ENCODE measurements around the gene SHISA2.

The SHISA2 gene

GRCh38 chr13:26017196-26017921, 34.5 kb downstream of the SHISA2 start:
- DNase-seq (ENCODE audit: low read depth): no peak

DNA sequence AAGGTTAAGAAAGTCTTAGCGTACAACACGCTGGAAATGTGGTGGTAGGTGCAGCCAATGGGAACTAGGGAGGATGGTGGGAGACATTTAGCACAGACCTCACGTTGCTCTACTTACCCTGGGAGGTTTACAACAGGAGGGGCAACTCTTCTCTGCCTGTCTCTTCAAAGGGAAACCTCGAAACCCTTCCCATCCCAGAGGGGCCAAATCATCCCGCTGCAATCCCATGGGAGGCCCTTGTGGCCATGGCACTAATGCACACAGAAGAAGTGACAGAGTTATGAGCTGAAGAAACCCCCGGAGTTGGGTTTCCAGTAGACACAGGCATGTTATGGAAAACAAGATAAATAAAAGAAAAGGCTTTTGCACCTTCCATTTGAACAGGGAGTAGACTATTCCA, 35.6 kb downstream of the SHISA2 start:
- no peak for DNase-seq (ENCODE audit: low read depth)

- DNase-seq (ENCODE audit: low read depth): no peak
These were observed 36.3 kb downstream of the SHISA2 start for GRCh38 chr13:26015271-26016125.

DNA sequence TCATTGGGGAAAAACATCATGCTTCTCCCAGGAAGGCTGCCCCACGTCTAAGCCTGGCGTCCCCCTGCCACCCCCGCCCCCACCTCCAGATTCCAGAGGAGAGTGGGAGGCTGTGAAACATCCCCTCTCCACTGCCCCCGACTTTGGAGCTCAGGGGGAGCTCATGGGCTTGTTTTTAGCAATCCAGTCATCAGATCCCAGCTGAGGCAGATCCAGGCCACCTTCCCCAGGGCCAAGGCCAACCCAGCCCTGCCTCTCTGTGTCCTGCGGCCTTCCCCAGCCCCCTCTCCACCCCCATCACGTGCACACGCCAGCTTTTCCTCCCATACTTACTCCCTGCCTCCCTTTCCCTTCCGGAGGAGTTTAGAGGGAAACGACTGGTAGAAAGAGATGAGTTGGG, 38.8 kb downstream of the SHISA2 start:
- DNase-seq (ENCODE audit: low read depth): no peak

DNA sequence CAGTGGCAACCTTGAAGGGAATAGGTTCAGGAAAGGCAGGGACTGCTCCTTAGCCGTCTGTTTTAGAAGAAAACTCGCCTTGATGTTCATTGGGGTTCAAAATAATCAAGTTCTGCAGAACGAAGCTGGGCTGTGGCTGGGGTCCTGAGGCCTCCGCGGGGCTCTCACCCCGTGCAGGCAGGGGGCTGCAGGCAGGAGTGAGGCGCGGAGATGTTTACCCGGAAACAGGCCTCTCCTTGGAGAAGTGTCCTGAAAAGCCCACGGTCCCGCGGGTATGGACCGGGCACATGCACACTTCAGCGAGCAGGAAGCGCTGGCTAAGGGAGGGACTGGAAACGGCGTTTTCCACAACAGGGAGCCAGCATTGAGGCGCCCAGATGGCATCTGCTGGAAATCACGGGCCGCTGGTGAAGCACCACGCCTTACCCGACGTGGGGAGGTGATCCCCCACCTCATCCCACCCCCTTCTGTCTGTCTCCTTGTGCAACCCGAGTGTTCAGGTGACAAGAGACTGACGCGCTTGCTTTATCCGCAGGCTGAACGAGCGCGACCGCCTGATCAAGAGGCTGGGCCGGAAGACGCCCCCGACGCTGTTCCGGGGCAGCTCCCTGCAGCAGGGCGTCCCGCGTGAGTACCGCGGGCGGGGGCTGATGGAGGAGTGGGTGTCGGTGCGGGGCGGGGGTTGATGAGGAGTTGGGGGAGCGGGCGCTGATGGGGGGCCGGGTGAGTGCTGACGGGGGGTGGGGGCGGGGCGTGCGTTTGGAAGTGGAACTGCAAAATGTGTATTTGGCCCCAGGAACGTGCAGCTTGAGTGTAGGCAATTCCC, 39.6 kb downstream of the SHISA2 start:
- no peak for DNase-seq (ENCODE audit: low read depth)

GRCh38 chr13:26011208-26011573, 40.6 kb downstream of the SHISA2 start:
- DNase-seq (ENCODE audit: low read depth): no peak

DNA sequence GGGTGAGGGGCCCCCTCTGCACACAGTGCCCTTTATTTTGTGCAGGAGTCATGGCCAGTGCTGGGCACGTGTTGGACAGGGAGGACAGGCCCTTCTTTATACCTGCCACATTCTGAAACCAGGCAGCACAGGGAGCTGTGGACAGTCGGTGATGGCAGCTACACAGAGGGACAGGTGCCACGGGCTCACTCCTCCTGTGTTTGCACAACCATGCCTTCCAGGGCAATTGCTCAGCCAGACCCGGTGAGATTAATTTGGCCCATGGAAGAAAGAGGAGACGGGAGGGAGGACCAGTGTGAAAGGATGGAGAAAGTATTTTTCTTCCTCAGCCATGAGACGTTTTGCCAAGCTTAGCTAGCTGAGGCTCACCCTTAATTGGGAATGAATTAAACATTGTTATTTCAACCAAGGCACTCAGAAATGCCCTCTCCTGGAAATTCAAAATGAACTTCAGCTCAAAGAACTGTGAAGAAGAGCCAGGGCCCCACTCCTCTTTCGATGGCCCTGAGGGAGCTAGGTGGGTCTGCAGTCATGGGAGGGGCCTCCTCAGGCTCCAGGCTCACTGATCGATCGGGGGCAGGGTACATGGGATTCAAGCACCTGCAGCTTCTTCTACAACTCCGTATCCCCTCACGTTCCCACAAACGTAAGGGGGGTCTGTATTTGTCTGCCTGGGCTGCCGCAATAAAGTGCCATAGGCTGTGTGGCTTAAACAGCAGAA, 41.2 kb downstream of the SHISA2 start:
- no peak for DNase-seq (ENCODE audit: low read depth)

GRCh38 chr13:26007261-26008125, 44.3 kb downstream of the SHISA2 start:
- no peak for DNase-seq (ENCODE audit: low read depth)
